Measurements from ENCODE around the gene GIPR.

GRCh38 chr19:45710356-45711130, 42.5 kb downstream of the GIPR start:
- TF ChIP-seq CTCF (IDR thresholded peaks at IDR 0.05) (no peak), POLR2A (IDR thresholded peaks at IDR 0.05) (no peak)

Data from thyroid gland (tissue), 4 donors.